WTC11 (cell line): ENCODE data around the gene SNRPD2. TPM values are rescaled to one million over a fixed set of nuclear protein-coding genes. Genes with fewer than 3 reads are reported as not detected.

ENCODE experiments used
- ATAC-seq: fragments of 200-7000 bp; cut with Tn5 transposase; 2 replicates; pipeline ENCODE4 v1.10.0; 2021; ENCODE audit warnings: mild to moderate bottlenecking, moderate library complexity
- CTCF ChIA-PET: fragments of 300-600 bp; sonication (Branson Sonifier 250); formaldehyde crosslinking; loops from one replicate; lab custom pipeline; 2021; ENCODE audit warnings: antibody characterized with exemption; lab: Charles Lee
- POLR2A ChIA-PET: fragments of 350-600 bp; sonication (Branson Sonifier 250); formaldehyde crosslinking; loops from one replicate; lab custom pipeline; 2021; ENCODE audit warnings: antibody characterized with exemption; lab: Charles Lee
- DNase-seq: peaks from one replicate; pipeline ENCODE4 v3.0.0; 2021; ENCODE audit warnings: low spot score
- H3K27ac Mint-ChIP-seq: 2 replicates; pipeline ENCODE4 v1.8.0; 2021; ENCODE audit warnings: mixed read lengths
- H3K27me3 Mint-ChIP-seq: 2 replicates; pipeline ENCODE4 v1.8.0; 2021; ENCODE audit warnings: low read depth, mild to moderate bottlenecking, moderate library complexity, mixed read lengths
- H3K36me3 Mint-ChIP-seq: 2 replicates; pipeline ENCODE4 v1.8.0; 2021; ENCODE audit warnings: mixed read lengths
- H3K4me1 Mint-ChIP-seq: 2 replicates; pipeline ENCODE4 v1.8.0; 2022; ENCODE audit warnings: mixed read lengths
- H3K4me3 Mint-ChIP-seq: 2 replicates; pipeline ENCODE4 v1.8.0; 2021; ENCODE audit warnings: mild to moderate bottlenecking, moderate library complexity, mixed read lengths
- H3K9me3 Mint-ChIP-seq: 2 replicates; pipeline ENCODE4 v1.8.0; 2021; ENCODE audit warnings: mixed read lengths
- ATF6 ChIP-seq: sonication (generic); formaldehyde crosslinking; IDR thresholded peaks from 2 replicates; pipeline ENCODE4 v1.8.1; 2023; ENCODE audit warnings: mild to moderate bottlenecking, missing genetic modification reagents
- CREM ChIP-seq: sonication (generic); formaldehyde crosslinking; IDR thresholded peaks from 2 replicates; pipeline ENCODE4 v1.8.1; 2022; ENCODE audit warnings: mild to moderate bottlenecking, missing genetic modification reagents, moderate library complexity
- E2F4 ChIP-seq: sonication (generic); formaldehyde crosslinking; IDR thresholded peaks from 2 replicates; pipeline ENCODE4 v1.8.1; 2022; ENCODE audit warnings: low read depth, mild to moderate bottlenecking, moderate library complexity, missing genetic modification reagents, borderline replicate concordance
- ERG ChIP-seq: fragments of 250-450 bp; sonication (Bioruptor Pico); IDR thresholded peaks from 2 replicates; pipeline ENCODE4 v1.8.0; 2021; ENCODE audit warnings: mild to moderate bottlenecking
- ESRRA ChIP-seq: sonication (generic); formaldehyde crosslinking; IDR thresholded peaks from 2 replicates; pipeline ENCODE4 v1.8.1; 2022; ENCODE audit warnings: mild to moderate bottlenecking, missing genetic modification reagents, borderline replicate concordance
- ETV6 ChIP-seq: sonication (generic); formaldehyde crosslinking; IDR thresholded peaks from 2 replicates; pipeline ENCODE4 v1.8.1; 2022; ENCODE audit warnings: mild to moderate bottlenecking, missing genetic modification reagents
- FOXP4 ChIP-seq: sonication (generic); formaldehyde crosslinking; IDR thresholded peaks from 2 replicates; pipeline ENCODE4 v1.8.0; 2022; ENCODE audit warnings: mild to moderate bottlenecking, missing genetic modification reagents
- GTF2I ChIP-seq: fragments of 250-450 bp; sonication (Bioruptor Pico); conservative IDR thresholded peaks from 2 replicates; pipeline ENCODE4 v1.4.0; 2021; ENCODE audit warnings: mild to moderate bottlenecking
- HMGXB4 ChIP-seq: sonication (generic); formaldehyde crosslinking; IDR thresholded peaks from 2 replicates; pipeline ENCODE4 v1.8.1; 2023; ENCODE audit warnings: mild to moderate bottlenecking, moderate library complexity, missing genetic modification reagents
- JAZF1 ChIP-seq: fragments of 250-450 bp; sonication (Bioruptor Pico); IDR thresholded peaks from 2 replicates; pipeline ENCODE4 v1.9.0; 2021; ENCODE audit warnings: moderate library complexity, mild to moderate bottlenecking, inconsistent platforms
- MYBL2 ChIP-seq: sonication (generic); formaldehyde crosslinking; IDR thresholded peaks from 2 replicates; pipeline ENCODE4 v1.8.1; 2023; ENCODE audit warnings: mild to moderate bottlenecking, moderate library complexity, missing genetic modification reagents
- NFATC4 ChIP-seq: fragments of 250-450 bp; sonication (Bioruptor Pico); IDR thresholded peaks from 2 replicates; pipeline ENCODE4 v1.9.0; 2021; ENCODE audit warnings: mild to moderate bottlenecking
- NR1H2 ChIP-seq: sonication (generic); formaldehyde crosslinking; IDR thresholded peaks from 2 replicates; pipeline ENCODE4 v1.9.0; 2021; ENCODE audit warnings: mild to moderate bottlenecking, moderate library complexity, missing genetic modification reagents
- PRDM15 ChIP-seq: sonication (generic); formaldehyde crosslinking; IDR thresholded peaks from 2 replicates; pipeline ENCODE4 v1.8.0; 2022; ENCODE audit warnings: missing genetic modification reagents
- SMAD3 ChIP-seq: sonication (generic); formaldehyde crosslinking; IDR thresholded peaks from 2 replicates; pipeline ENCODE4 v1.8.0; 2022; ENCODE audit warnings: missing genetic modification reagents, mild to moderate bottlenecking, borderline replicate concordance
- SP1 ChIP-seq: sonication (generic); formaldehyde crosslinking; conservative IDR thresholded peaks from 2 replicates; pipeline ENCODE4 v1.8.1; 2022; ENCODE audit warnings: missing genetic modification reagents
- TEAD1 ChIP-seq: sonication (generic); formaldehyde crosslinking; IDR thresholded peaks from 2 replicates; pipeline ENCODE4 v1.8.0; 2022; ENCODE audit warnings: mild to moderate bottlenecking, missing genetic modification reagents
- ZMAT4 ChIP-seq: fragments of 250-450 bp; sonication (Bioruptor Pico); IDR thresholded peaks from 2 replicates; pipeline ENCODE4 v1.9.0; 2021; ENCODE audit warnings: mild to moderate bottlenecking
- ZNF232 ChIP-seq: sonication (generic); formaldehyde crosslinking; IDR thresholded peaks from 2 replicates; pipeline ENCODE4 v1.8.0; 2022; ENCODE audit warnings: mild to moderate bottlenecking, missing genetic modification reagents
- ZNF396 ChIP-seq: fragments of 250-450 bp; sonication (Bioruptor Pico); IDR thresholded peaks from 2 replicates; pipeline ENCODE4 v1.8.0; 2021; ENCODE audit warnings: mild to moderate bottlenecking, moderate library complexity, borderline replicate concordance
- ZNF423 ChIP-seq: fragments of 250-450 bp; sonication (Bioruptor Pico); IDR thresholded peaks from 2 replicates; pipeline ENCODE4 v2.1.2; 2022; ENCODE audit warnings: mild to moderate bottlenecking, moderate library complexity
- total RNA-seq: library from RNA; stranded (reverse); gene quantifications from 3 replicates; pipeline ENCODE4 v1.2.3, GENCODE V29; 2021

SNRPD2 gene
- total RNA-seq, 1 experiment from 2014 or later = 739 TPM

GRCh38 chr19:45646345-45646698 lies 45.4 kb downstream of the SNRPD2 start (continued):
- no peak for TF ChIP-seq ATF6 (CRISPR knock-in tag)
- no peak for TF ChIP-seq ZNF423 (CRISPR knock-in tag)
- no peak for TF ChIP-seq E2F4
- no peak for TF ChIP-seq CREM
- TF ChIP-seq ZNF396 (CRISPR knock-in tag) = no peak
- TF ChIP-seq NFATC4 (CRISPR knock-in tag) = no peak
- no peak for TF ChIP-seq MYBL2 (CRISPR knock-in tag)
- TF ChIP-seq HMGXB4 (CRISPR knock-in tag) = no peak
- no peak for TF ChIP-seq JAZF1 (CRISPR knock-in tag)
- no peak for TF ChIP-seq ESRRA (CRISPR knock-in tag)
- TF ChIP-seq, all 79 proteins: peak for 0

- Mint-ChIP-seq H3K27me3 (peaks cover 24% of the 10 kb centered on the region), H3K36me3 (no peaks in the 10 kb centered on the region), H3K27ac (no peak overlapping the region), H3K4me1 (peaks cover 31% of the 10 kb centered on the region), H3K9me3 (no peaks in the 10 kb centered on the region), H3K4me3 (peak overlapping the region; percentile 74)
- CTCF ChIA-PET = interaction anchor here (0.6 to 1.7 kb wide), 22 partner anchors 8 to 241 kb away, joined by 3 to 17 read pairs (median 7); partner anchors contain the start of genes GIPR, PPP1R13L, QPCTL and SIX5
- peak; percentile 91 for DNase-seq
- ATAC-seq = peak; percentile 62
- POLR2A ChIA-PET = interaction anchor here (0.6 to 1.4 kb wide), 4 partner anchors 31 to 123 kb away, joined by 3 to 8 read pairs (median 6); partner anchors contain the start of gene SIX5
- TF ChIP-seq ZNF232 = no peak
- no peak for TF ChIP-seq NR1H2 (CRISPR knock-in tag)
- peak; percentile 100 for TF ChIP-seq GTF2I (CRISPR knock-in tag)
- no peak for TF ChIP-seq CREM
- no peak for TF ChIP-seq ETV6
- no peak for TF ChIP-seq ESRRA (CRISPR knock-in tag)
- TF ChIP-seq SP1 (CRISPR knock-in tag) = peak; percentile 91
- TF ChIP-seq ZNF396 (CRISPR knock-in tag) = no peak
- no peak for TF ChIP-seq SMAD3 (CRISPR knock-in tag)
- TF ChIP-seq FOXP4 (CRISPR knock-in tag) = no peak
- no peak for TF ChIP-seq ATF6 (CRISPR knock-in tag)
- TF ChIP-seq ERG (CRISPR knock-in tag) = no peak
- peak; percentile 100 for TF ChIP-seq PRDM15
- TF ChIP-seq TEAD1 (CRISPR knock-in tag) = no peak
- no peak for TF ChIP-seq ZMAT4 (CRISPR knock-in tag)
Observed at GRCh38 chr19:45645631-45646344, 46.0 kb downstream of the SNRPD2 start.
